Measurements from ENCODE around the gene TNC.

DNA sequence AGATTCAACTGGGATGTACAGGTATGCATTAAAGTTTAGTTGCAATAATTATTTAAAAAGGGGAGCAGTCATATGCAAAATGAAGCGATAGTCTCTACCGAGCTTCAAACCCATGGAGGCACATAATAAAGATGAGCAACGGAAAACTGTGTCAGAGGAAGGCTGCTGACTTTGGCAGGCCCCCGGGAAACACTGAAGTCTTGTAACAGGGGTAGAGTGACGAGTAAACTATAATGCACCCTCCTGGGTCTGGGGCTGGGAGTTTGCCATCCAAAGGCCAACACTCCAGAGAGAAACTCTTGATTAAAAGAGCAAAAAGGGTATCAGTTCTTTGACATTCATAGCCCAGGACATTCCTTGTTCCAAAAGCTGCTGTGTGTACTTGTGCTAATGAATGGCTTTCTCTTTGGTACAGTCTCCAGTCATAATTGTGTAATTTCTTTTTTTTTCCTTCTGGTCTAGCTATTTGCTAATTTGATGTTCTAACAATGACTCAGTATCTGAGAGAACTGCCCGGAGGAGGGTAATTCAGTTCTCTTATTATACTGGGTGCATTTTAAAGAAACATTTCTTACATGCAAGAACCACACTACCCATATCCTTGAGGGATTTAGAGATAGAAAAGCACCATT is 59.2 kb downstream of the TNC start:
- TF ChIP-seq CTCF (IDR thresholded peaks at IDR 0.05), result no peak
- TF ChIP-seq POLR2A (IDR thresholded peaks at IDR 0.05), result no peak

Measured in lower leg skin (tissue), 3 donors.